Stimulated activated CD4-positive, alpha-beta T cell treated with anti-CD3 and anti-CD28 coated beads, Interleukin-2, amount 100 ng/mL, for 24 hours (primary cell): ENCODE results near the gene OR8K1.

Experiments used
- DNase-seq, 2 donors: peaks; one replicate each; pipeline ENCODE4 v3.0.0-alpha.2; 2020

Gene OR8K1

DNA sequence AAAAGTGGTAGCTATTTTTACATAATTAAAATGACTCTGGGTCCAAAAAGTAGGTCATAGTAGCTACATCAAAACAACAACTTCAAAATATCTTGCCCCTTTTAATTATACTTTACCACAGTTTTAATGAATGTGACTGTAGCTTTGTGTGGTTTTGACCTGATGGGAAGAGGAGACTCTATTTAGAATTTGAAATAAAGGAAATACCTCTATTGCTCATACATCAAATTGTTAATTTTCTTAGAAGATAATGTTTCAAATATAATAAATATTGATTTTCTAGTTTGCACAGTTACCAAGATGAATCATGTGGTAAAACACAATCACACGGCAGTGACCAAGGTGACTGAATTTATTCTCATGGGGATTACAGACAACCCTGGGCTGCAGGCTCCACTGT lies at the start of gene OR8K1:
Gene OR8K1 (plus strand): TSS at position 301 of the 400 bp plus-strand sequence. CDS start 0 bp downstream, at position 301.
- DNase-seq = no peak

DNA sequence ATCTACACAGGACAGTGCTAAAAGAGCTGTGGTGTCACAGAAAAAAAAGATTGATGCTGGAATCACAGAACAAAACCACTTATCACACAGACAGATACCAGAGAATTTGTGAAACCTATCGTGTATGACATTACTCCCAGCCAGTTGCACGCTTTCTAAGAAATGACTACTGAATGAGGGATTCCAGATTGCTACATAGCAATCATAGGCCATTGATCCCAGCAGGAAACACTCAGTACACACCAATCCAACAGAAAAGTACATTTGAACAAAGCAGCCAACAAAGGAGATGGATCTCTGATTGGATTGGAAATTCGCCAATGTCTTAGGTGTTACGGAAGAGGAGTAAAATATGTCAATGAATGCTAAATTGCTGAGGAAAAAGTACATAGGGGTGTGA lies 48.9 kb upstream of the OR8K1 start:
- DNase-seq = no peak

DNA sequence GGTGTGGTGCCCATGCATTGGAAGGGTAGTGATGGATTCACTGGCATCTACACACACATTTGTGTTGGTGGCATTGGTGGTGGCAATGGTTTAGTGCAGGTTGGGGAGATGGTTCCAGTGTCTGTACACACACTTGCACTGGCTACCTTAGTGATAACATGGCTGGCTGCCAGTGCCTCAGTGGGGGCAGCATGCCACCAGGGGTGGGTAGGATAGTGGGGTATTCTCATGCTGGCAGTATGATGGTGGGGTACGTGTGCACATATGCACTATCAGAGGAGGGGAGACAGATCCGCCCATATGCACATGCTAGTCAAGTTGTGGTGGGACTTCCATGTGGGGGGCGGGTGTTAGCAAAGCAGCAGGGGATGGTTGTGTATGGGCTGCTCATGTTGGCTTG lies 38.0 kb upstream of the OR8K1 start:
- no peak for DNase-seq

DNA sequence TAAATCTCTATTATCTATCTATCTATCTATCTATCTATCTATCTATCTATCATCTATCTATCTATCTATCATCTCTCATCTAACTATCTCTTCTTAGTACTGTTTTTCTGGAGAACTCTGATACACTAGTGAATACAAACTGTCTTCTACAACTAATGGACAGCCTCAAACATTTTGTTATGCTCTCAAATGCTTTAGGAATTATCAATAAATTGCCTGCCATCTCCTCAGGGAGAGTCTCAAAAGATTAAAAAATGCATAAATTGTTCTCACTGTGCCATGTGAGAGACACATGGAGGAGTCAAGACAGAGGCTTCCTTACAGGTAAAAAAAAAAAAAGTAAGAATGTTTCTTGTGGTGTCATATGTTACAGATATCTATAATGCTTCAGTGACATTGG lies 31.0 kb upstream of the OR8K1 start, which contains the start of gene OR8K3:
Gene OR8K3 (plus strand): TSS at position 301 of the 400 bp plus-strand sequence. CDS start 3,163 bp downstream, outside the sequence.
- no peak for DNase-seq

DNA sequence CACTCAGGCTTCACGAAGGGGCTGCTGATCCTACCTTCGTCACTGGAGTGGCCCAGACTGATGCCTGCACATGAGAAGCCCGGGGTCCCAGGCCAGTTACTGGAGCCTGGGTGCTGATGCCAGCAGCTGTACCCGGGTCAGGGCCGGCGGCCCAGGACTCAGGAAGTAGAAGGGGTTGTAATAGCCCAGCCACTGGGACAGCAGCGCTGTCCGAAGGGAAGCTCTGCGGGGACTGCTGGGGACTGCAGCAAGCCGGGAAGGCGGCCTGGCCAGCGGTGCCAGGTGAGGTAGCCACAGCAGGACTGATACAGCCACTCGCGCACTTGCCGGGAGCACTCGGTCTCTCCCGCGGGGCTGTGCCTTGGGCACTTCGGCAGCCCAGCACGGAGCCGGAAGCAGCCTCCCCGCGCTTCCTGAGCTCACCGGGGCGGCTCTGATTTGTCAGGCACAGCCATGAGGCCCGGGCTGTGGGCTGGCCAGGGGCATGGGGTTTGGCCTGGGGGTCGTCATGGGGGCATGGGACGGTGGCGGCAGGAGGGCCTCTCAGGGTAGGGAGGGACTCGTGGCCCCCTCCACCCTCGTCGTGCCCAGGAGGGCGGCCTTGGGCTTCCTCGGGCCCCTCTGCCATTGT lies 13.9 kb upstream of the OR8K1 start:
- no peak for DNase-seq

DNA sequence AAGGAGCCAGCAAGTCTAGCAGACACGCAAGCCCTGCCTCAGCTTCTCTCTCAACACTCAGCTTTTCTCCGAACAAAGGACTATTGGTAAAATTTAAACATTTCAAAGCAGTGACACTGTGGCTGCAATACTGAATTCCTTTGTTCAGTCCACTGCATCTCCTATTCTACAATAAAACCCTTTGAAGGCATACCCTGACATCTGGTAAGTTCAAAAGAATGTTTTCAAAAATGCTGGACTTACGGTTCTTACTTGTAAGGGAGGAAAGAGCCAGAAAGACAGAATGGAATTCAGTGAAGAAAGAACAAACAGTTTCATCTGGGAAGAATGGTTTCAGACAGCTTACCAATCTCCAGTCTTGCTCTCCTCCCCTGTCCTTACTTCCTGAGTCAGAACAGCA lies 12.7 kb upstream of the OR8K1 start:
- DNase-seq = no peak

DNA sequence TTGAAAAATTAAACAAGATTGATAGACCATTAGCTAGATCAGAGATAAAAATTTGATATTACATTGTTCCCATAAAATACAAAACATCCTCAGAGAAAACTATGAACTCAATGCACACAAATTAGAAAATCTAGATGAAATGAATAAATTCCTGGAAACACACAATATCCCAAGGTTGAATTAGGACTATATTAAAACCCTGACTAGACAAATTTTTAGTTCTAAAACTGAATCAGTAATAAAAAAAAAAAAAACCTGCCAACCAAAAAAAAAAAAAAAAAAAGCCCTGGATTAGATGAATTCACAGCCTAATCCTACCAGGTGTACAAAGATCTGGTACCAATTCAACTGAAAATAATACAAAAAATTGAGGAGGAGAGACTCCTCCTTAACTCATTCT lies 5.5 kb upstream of the OR8K1 start:
- DNase-seq = no peak

DNA sequence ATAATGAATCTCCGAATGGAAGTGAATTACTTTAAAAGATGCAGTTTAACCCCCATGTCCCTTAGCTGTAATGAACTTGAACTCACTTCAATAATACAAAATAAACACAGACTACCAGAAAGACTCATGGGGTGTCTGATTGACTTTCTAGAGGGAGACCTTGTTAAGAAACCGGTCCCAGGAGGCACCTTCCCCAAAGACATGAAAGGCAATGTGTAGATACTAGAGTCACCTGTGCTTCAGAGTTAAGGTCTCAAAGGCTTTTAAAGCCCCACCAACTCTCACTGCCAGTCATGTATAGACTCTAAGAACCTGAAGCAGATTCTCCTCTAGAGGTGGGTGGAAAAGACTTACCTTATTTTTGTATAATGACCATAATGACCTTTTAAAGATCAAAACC lies 8.2 kb downstream of the OR8K1 start, which contains the start of gene OR8J1:
Gene OR8J1 (plus strand): TSS at position 301 of the 400 bp plus-strand sequence. CDS start 5,956 bp downstream, outside the sequence.
- no peak for DNase-seq

DNA sequence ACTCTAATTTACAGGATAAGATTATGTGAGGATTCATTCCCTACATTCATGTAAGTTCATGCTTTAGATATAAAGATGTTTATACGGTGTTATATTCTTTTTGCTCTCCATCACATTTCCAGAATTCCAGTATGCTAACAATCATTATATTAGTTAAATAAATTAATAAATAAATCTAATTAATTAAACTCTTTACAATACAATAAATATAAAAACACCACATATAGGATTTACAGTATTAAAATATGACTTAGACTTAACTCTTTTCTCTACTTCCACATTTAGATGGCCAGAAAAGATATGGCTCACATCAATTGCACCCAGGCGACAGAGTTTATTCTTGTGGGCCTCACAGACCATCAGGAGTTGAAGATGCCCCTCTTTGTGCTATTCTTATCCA lies 29.5 kb downstream of the OR8K1 start, which contains the start of gene OR8U1:
Gene OR8U1 (plus strand): TSS at position 301 of the 400 bp plus-strand sequence. CDS start 0 bp downstream, at position 301.
- DNase-seq = no peak

DNA sequence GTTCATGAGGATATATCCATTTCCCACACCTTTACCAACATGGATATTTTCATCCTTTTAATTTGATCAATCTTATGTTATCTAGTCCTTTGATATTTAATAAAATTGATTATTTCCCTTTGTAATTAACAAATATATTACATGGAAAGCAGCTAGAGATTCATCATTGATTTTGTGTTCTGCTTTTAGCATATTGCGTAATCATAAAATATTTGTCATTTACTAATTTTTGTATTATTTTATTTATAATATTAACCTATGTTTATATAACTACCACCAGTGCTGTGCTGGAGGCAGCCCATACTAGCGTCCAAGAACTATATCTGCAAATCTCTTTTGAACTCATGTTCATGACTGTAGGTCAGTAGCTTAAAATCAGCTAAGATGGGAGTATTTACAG lies 34.3 kb downstream of the OR8K1 start:
- DNase-seq = no peak

DNA sequence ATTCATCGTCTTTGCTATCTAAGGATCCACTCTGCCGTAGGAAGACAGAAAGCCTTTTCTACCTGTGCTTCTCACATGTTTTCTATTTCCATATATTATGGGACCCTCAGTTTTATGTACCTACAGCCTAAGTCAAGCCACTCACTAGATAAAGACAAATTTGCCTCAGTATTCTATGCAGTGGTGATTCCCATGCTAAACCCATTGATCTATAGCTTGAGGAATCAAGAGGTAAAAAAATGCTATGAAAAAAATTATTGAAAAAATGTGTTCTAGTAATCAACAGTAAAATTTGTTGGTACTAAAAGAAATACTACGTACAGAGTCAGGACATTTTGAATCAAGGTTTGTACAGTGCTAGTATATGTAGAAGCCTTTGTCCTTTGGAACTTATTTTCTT lies 48.5 kb downstream of the OR8K1 start:
- DNase-seq = no peak

DNA sequence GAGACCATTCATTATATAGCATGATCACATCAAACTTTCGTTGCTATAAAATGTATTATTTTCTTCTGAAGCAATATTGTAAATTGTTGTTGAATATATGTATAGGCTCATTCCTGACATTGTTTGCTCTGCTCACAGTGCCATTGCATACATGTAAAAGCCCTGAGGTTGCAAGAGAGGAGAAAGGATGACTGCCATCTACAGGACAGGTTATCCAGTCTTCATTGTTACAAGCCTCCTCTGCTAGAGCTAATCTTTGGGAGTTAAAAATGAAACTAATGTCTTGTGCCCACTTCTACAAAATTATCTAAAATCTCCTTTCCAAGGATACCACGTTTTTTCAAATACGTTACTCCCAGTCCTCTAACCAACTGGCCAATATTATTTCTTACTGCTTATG lies 50.2 kb downstream of the OR8K1 start:
- DNase-seq = no peak
